Upper lobe of left lung (tissue), 6 donors: Measurements from ENCODE around the gene DNAI1. TPM values are rescaled to one million over a fixed set of nuclear protein-coding genes. Genes with fewer than 3 reads are reported as not detected.

ENCODE experiments used
- ATAC-seq, 2 donors: fragments of 200-7000 bp; cut with Tn5 transposase; one replicate each; pipeline ENCODE4 v1.9.1; 2022; ENCODE audit warnings: mild to moderate bottlenecking in 2 of 2, moderate library complexity in 2 of 2; ENCODE audit not compliant: low FRiP score in 2 of 2
- DNase-seq, 2 donors: peaks; one replicate each; pipeline ENCODE4 v3.0.0-alpha.2; 2019 to 2020
- H3K27ac ChIP-seq, 4 donors: fragments of 200-600 bp; sonication (generic); one replicate each; pipeline ENCODE4 v1.5.1; 2016 to 2019
- H3K27me3 ChIP-seq, 4 donors: fragments of 200-600 bp; sonication (generic); one replicate each; pipeline ENCODE4 v1.5.1; 2017 to 2019
- H3K36me3 ChIP-seq, 4 donors: fragments of 200-600 bp; sonication (generic); one replicate each; pipeline ENCODE4 v1.5.1; 2016 to 2019
- H3K4me1 ChIP-seq, 4 donors: fragments of 200-600 bp; sonication (generic); one replicate each; pipeline ENCODE4 v1.5.1; 2018 to 2019
- H3K4me3 ChIP-seq, 4 donors: fragments of 200-600 bp; sonication (generic); one replicate each; pipeline ENCODE4 v1.5.1; 2017 to 2019; ENCODE audit warnings: mild to moderate bottlenecking in 2 of 4, moderate library complexity in 1 of 4
- H3K9me3 ChIP-seq, 4 donors: fragments of 200-600 bp; sonication (generic); one replicate each; pipeline ENCODE4 v1.5.1; 2018 to 2019
- CTCF ChIP-seq, 6 experiments: fragments of 450-650 bp in 4 of 6; fragments of 200-600 bp in 2 of 6; sonication (generic) in 2 of 6; IDR thresholded peaks; one replicate each; pipeline ENCODE4 v1.5.1; 2016 to 2019; ENCODE audit warnings: antibody characterized with exemption in 6 of 6
- EP300 ChIP-seq, 4 donors: sonication (generic); formaldehyde crosslinking; IDR thresholded peaks; one replicate each; pipeline ENCODE4 v1.5.1; 2017; ENCODE audit warnings: antibody characterized with exemption in 4 of 4, control low read depth in 2 of 4
- POLR2A ChIP-seq, 4 donors: fragments of 450-650 bp; IDR thresholded peaks; one replicate each; pipeline ENCODE4 v1.5.1; 2016 to 2017; ENCODE audit warnings: antibody characterized with exemption in 4 of 4, mild to moderate bottlenecking in 2 of 4
- POLR2AphosphoS5 ChIP-seq, 2 donors: sonication (generic); formaldehyde crosslinking; IDR thresholded peaks; one replicate each; pipeline ENCODE4 v1.5.1; 2017; ENCODE audit warnings: antibody characterized with exemption in 2 of 2
- WGBS, 2 donors: methylation state at CpG; one replicate each; pipeline ENCODE4 v1.1.5; 2017 to 2018; 5-methylcytosine and 5-hydroxymethylcytosine counted together
- total RNA-seq, 6 donors: library from RNA; depleted of rRNA in 4 of 6; stranded (reverse); fragments of >200 nt in 4 of 6; gene quantifications; one replicate each; pipeline versions ENCODE4 v1.1.0 to v1.2.1, GENCODE V29; 2016 to 2021
- donor health status: DM: no; HTN: no; CAD: no; lungs with moderate emphysema.
- donor health status: DM: no; HTN: yes; CAD: no; lungs with severe emphysema.

Gene DNAI1
- total RNA-seq, 6 donors from 2014 or later: 0.37 to 39.8 (median 9.7) TPM

- Histone ChIP-seq H3K27me3 (no peaks in the 10 kb centered on the region), H3K4me3 (no peak overlapping the region), H3K4me1 (peaks cover 0 to 6% (median 2%) of the 10 kb centered on the region in 4 donors), H3K27ac (no peak overlapping the region), H3K36me3 (no peaks in the 10 kb centered on the region), H3K9me3 (no peaks in the 10 kb centered on the region)
- no peak for TF ChIP-seq POLR2AphosphoS5 (IDR thresholded peaks at IDR 0.05)
- TF ChIP-seq EP300 (IDR thresholded peaks at IDR 0.05): no peak
- no peak for TF ChIP-seq CTCF (IDR thresholded peaks at IDR 0.05)
- TF ChIP-seq POLR2A (IDR thresholded peaks at IDR 0.05): no peak
- WGBS, 2 donors: 55 to 56% methylated on average over 5 of the region's 5 CpGs
- ATAC-seq (no peak), DNase-seq (no peak)
These were observed 85.4 kb downstream of the DNAI1 start for GRCh38 chr9:34544035-34544434.

GRCh38 chr9:34545497-34545896 is 86.9 kb downstream of the DNAI1 start:
- no peak overlapping the region for H3K27ac ChIP-seq
- no peak overlapping the region for H3K4me3 ChIP-seq
- peaks cover 0 to 6% (median 2%) of the 10 kb centered on the region in 4 donors for H3K4me1 ChIP-seq
- DNase-seq (no peak), ATAC-seq (no peak)
- H3K9me3 ChIP-seq: no peaks in the 10 kb centered on the region
- no peaks in the 10 kb centered on the region for H3K36me3 ChIP-seq
- no peaks in the 10 kb centered on the region for H3K27me3 ChIP-seq
- TF ChIP-seq POLR2A (IDR thresholded peaks at IDR 0.05): no peak
- TF ChIP-seq EP300 (IDR thresholded peaks at IDR 0.05): no peak
- WGBS, 2 donors: 84 to 86% methylated on average over 6 of the region's 6 CpGs

GRCh38 chr9:34546102-34546833 is 87.7 kb downstream of the DNAI1 start:
- Histone ChIP-seq H3K27me3 (no peaks in the 10 kb centered on the region), H3K27ac (no peak overlapping the region), H3K9me3 (no peaks in the 10 kb centered on the region), H3K4me3 (no peak overlapping the region), H3K4me1 (peaks cover 0 to 6% (median 2%) of the 10 kb centered on the region in 4 donors), H3K36me3 (no peaks in the 10 kb centered on the region)
- 65 to 76% methylated on average over 5 to 7 of the region's 7 CpGs for WGBS, 2 donors
- TF ChIP-seq EP300 (IDR thresholded peaks at IDR 0.05) (no peak), POLR2A (IDR thresholded peaks at IDR 0.05) (no peak), POLR2AphosphoS5 (IDR thresholded peaks at IDR 0.05) (no peak), CTCF (IDR thresholded peaks at IDR 0.05) (no peak)
- DNase-seq (no peak), ATAC-seq (no peak)

- TF ChIP-seq CTCF (IDR thresholded peaks at IDR 0.05): peak; percentile 43 to 77 (median 56)
- no peak for TF ChIP-seq EP300 (IDR thresholded peaks at IDR 0.05)
- DNase-seq (peak in 1 of 2 donors; percentile 48), ATAC-seq (peak; percentile 64 to 66)
- H3K27ac ChIP-seq: no peak overlapping the region
- WGBS, 2 donors: 51 to 67% methylated on average over 14 to 16 of the region's 16 CpGs
- H3K4me1 ChIP-seq: peaks cover 0 to 6% (median 2%) of the 10 kb centered on the region in 4 donors
- H3K36me3 ChIP-seq: no peaks in the 10 kb centered on the region
- H3K9me3 ChIP-seq: no peaks in the 10 kb centered on the region
- no peak overlapping the region for H3K4me3 ChIP-seq
- no peaks in the 10 kb centered on the region for H3K27me3 ChIP-seq
These were observed 88.5 kb downstream of the DNAI1 start for GRCh38 chr9:34546834-34547827.

GRCh38 chr9:34547960-34548611 is 89.5 kb downstream of the DNAI1 start:
- Histone ChIP-seq H3K27me3 (no peaks in the 10 kb centered on the region), H3K4me3 (no peak overlapping the region), H3K27ac (no peak overlapping the region), H3K9me3 (no peaks in the 10 kb centered on the region), H3K4me1 (peaks cover 0 to 6% (median 2%) of the 10 kb centered on the region in 4 donors), H3K36me3 (no peaks in the 10 kb centered on the region)
- WGBS, 2 donors: 12 to 21% methylated on average over 13 of the region's 13 CpGs
- ATAC-seq (peak; percentile 65 to 88), DNase-seq (peak; percentile 50 to 88)
- TF ChIP-seq CTCF (IDR thresholded peaks at IDR 0.05) (peak; percentile 61 to 81 (median 65)), EP300 (IDR thresholded peaks at IDR 0.05) (no peak), POLR2A (IDR thresholded peaks at IDR 0.05) (no peak), POLR2AphosphoS5 (IDR thresholded peaks at IDR 0.05) (no peak)
